NCI-H526 treated with DMSO at 0.1 percent for 48 hours (cell line): ENCODE results near the gene MAOB.
"Not testable (repeated sequence)": the region's sequence is repeated elsewhere in the genome, so short reads cannot be mapped to it uniquely, and the experiment has no call there.

Source experiments
- DNase-seq: peaks from one replicate; lab custom pipeline; 2025; lab: John Stamatoyannopoulos, UW

The MAOB gene

DNA sequence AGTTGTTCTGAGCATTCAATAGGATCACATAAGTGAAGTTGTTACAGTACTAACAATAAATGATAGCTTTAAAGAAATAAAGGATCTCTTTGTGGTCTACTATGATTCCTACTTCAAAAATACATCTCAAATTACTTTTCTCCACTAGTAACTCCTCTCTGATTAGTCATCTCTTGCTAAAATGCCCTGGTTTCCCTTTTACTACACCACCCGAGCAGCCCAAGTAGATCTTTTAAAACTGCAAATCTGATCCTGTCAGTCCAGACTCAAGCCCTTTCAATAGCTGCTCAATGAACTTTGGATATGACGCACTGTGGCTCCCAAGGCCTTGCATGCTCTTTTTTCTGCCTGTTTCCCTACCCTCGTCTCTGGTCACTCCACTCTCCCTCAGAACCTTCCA is 128.6 kb downstream of the MAOB start:
- DNase-seq, result no peak

GRCh38 chrX:43750248-43750676 is 132.0 kb downstream of the MAOB start:
- peak; percentile 25 for DNase-seq

GRCh38 chrX:43747476-43747875 is 134.8 kb downstream of the MAOB start:
- DNase-seq, result no peak

DNA sequence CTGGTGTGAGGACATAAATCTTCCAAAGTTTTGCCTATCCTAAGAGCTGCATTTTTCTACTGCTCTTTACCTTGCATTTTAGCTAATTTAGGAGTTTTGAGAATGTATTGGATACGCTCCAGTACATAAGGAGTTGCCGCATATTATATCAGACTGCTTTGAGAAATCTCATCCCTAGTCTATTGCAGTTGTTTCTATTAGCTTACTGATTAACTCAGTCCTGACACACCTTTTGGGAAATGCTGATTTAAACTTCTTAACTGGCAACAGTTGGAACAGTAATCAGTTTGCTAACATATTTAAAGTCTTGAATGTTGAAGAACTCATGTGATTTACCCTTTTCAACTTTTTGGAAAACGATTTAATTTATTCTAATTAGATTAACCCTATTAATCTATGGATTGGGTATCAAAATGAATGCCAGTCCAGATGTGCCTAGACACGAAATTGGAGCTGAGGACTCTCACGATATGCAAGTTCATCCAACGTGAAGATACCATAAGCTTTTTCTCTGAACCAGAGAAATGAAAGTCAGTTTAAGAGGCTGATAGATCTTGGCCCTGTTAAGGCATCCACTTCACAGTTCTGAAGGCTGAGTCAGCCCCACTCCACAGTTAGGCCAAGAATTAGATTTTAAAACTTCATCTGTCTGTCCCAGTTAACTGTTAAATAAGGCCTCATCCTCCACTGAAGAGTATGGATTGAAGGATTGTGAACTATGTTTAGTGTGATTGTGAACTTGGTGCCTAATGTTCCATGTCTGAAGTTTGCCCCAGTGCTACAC is 136.1 kb downstream of the MAOB start:
- no peak for DNase-seq

- DNase-seq, result no peak
Measured at GRCh38 chrX:43744284-43744683, 138.0 kb downstream of the MAOB start.

- DNase-seq, result no peak
Measured at GRCh38 chrX:43743100-43743822, 139.0 kb downstream of the MAOB start.

DNA sequence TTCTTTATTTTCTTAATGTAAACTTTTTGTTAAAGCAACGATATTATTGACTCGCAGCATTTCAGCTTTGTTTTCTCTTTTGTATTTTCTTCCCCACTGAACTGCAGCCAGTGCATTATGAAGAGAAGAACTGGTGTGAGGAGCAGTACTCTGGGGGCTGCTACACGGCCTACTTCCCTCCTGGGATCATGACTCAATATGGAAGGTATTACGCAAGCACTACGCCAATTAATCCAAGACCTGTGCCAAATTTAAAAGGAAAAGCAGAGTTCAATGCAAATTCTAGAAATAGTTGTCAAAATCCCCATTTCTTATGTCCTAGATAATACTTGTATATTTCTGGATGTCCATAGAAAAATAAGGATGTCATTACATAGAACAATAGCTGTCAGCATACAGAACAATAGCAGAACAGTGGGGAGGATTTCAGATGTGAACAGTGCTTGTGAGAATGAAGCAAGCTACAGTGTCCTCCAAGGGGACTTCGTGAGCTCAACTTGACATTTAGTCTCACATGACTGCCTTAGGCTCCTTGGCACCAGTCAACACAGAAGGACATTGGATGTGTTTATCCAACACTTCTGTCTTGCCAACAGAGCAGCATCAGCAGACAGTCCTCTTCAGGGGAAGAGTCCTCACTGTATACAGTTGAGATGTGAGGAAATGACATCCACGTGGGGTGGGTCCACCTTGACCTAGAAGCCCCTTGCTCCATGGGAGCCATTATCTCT is 140.2 kb downstream of the MAOB start:
- DNase-seq, result no peak

DNA sequence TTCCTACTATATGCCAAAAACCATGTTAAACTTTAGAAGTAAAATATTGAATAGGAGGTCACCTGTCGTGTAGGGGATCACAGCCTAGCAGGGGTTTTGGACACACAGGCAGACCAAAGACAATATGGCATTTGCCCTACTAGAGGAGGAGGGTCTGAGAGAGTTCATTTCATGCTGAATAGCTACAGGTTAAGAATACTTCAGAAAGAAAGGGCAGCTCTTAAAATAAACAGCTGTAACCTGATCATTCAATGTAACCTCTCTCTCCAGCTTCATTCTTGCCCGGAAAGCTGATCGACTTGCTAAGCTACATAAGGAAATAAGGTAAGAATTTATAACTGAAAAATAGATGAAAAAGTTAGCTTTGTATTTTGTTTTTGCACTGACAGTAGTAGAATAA is 146.3 kb downstream of the MAOB start:
- DNase-seq, result no peak

DNA sequence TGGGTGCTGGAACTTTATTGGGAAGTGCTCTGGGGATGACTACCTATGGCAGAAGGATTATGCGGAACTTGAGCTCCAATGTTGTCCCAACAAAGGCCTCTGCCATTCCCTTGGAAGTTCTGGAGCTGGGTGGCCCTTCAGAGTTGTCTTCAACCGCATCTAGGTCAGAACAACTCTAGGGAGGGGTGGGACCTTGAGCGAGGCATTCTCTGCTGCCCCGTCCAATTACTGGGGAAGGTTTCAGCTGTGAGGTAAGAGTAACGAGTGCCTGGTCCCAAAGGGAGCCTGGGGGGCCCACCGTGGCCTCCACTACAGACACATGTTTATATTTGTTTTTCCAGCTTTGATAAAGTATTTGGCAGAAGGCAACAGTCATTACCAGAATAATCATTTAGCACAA is 146.7 kb downstream of the MAOB start:
- DNase-seq, result no peak

- no peak for DNase-seq
Measured at GRCh38 chrX:43734444-43734843, 147.8 kb downstream of the MAOB start.

GRCh38 chrX:43733699-43734098 is 148.6 kb downstream of the MAOB start:
- no peak for DNase-seq

GRCh38 chrX:43731086-43731485 is 151.2 kb downstream of the MAOB start:
- no peak for DNase-seq

DNA sequence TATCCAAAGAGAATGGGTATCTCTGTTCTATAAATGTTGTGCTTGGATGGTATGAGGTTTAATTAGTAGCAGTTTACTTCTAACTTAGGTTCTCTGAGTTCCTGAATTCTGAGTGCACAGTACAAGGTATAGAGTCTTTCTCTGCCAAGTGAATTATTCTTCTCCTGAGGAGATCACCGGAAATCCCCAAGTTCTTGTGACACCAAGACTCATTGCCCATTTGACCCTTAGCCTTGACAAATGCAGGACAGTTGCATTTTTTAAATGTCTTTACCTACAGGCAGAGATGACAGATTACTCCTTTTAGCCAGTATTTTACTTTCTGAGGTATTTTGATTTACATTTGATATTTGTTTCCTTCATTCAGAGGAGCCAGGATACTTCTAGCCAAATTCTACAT is 153.3 kb downstream of the MAOB start:
- DNase-seq, result no peak

DNA sequence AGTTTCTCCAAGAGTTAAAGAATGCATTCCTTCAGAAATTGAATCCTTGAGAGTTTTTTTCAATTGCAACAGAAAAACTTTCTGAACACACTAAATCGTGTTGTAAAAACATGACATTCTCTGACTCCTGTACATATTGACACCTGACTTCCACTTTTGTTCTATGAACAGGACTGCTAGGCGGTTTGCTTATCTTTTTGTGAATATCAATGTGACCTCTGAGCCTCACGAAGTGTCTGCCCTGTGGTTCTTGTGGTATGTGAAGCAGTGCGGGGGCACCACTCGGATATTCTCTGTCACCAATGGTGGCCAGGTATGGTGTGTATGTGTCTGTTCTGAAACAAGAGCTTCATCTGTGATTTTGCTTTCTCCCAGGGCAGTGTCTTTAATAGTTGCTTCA is 154.2 kb downstream of the MAOB start:
- no peak for DNase-seq

- DNase-seq, result not testable (repeated sequence)
Measured at GRCh38 chrX:43727254-43727653, 155.0 kb downstream of the MAOB start.

DNA sequence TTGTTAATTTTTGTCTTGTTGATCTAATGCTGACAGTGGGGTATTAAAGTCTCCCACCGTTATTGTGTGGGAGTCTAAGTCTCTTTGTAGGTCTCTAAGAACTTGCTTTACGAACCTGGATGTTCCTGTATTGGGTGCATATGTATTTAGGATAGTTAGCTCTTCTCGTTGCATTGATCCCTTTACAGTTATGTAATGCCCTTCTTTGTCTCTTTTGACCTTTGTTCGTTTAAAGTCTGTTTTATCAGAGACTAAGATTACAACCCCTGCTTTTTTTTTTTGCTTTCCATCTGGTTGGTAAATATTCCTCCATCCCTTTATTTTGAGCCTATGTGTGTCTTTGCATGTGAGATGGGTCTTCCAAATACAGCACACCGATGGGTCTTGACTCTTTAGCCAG is 157.0 kb downstream of the MAOB start:
- DNase-seq, result not testable (repeated sequence)

DNA sequence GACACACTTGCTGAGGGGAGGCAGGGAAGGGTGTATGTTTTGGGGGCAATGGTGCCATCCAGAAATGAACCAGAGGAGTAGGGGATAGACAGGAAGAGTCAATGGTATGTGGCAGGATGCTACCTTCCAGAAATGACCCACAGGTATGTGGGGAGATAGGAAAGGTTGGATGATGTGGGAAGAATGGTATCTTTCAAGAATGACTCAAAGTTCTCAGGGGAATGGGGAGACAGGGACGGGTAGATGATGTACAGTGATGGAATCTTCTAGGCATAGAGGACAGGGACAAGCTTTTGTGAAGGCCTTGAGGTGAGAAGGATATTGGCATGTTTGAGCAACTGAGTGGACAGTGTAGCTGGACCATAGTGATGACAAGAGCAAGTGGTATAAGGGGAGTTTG is 161.3 kb downstream of the MAOB start:
- no peak for DNase-seq

DNA sequence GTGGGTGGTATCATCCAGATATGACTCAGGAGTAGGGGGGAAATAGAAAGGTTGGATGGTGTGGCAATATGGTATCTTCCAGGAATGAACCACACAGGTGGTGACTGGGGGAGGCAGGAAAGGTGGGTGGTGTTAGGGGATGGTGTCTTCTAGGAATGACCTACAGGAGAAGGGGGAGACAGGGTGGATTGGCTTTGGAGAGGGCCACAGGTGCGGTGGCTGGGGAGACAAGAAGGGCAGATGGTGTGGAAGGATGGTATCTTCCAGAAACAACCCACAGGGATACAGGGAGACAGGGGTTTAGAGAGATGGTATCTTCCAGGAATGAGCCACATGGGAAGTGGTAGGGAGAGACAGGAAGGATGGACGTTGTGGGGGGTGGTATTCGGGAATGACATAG is 162.2 kb downstream of the MAOB start:
- no peak for DNase-seq

GRCh38 chrX:43718956-43719355 is 163.3 kb downstream of the MAOB start:
- no peak for DNase-seq

GRCh38 chrX:43718546-43718945 is 163.7 kb downstream of the MAOB start:
- DNase-seq, result no peak

- DNase-seq, result no peak
Measured at GRCh38 chrX:43718081-43718480, 164.2 kb downstream of the MAOB start.

- no peak for DNase-seq
Measured at GRCh38 chrX:43717161-43717560, 165.1 kb downstream of the MAOB start.

DNA sequence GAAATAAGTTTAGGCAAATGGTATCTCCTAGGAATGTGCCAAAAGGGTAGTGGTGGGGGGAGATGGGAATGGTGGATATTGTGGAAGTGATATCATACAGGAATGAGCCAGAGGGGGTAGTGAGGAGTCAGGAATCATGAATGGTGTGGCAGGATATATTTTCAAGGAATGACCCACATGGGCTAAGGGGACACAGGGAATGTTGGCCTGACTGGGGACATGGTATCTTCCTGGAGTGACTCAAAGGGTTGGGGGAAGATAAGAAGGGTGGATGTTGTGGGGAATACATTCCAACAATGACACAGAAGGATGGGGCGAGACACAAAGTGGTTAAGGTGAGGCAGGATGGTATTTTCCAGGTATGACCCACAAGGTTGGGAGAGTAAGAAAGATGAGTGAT is 165.6 kb downstream of the MAOB start:
- no peak for DNase-seq
